Ascending aorta (tissue), 2 donors: Measurements from ENCODE around the gene SIGLEC12. TPM values are rescaled to one million over a fixed set of nuclear protein-coding genes. Genes with fewer than 3 reads are reported as not detected.

Experiments
- DNase-seq, 2 donors: peaks; one replicate each; pipeline ENCODE4 v3.0.0-alpha.2; 2019; ENCODE audit warnings: low spot score in 2 of 2
- H3K27ac ChIP-seq, 2 donors: fragments of 200-600 bp; sonication (generic); one replicate each; pipeline ENCODE4 v1.5.1; 2016 to 2017; ENCODE audit warnings: mild to moderate bottlenecking in 1 of 2
- H3K27me3 ChIP-seq: fragments of 200-600 bp; sonication (generic); one replicate; pipeline ENCODE4 v1.5.1; 2017
- H3K36me3 ChIP-seq, 2 donors: fragments of 200-600 bp; sonication (generic); one replicate each; pipeline ENCODE4 v1.5.1; 2016
- H3K4me1 ChIP-seq, 2 donors: fragments of 200-600 bp; sonication (generic); one replicate each; pipeline ENCODE4 v1.5.1; 2016 to 2017; ENCODE audit warnings: mild to moderate bottlenecking in 1 of 2
- H3K4me3 ChIP-seq, 2 donors: fragments of 200-600 bp; sonication (generic); one replicate each; pipeline ENCODE4 v1.5.1; 2016 to 2017; ENCODE audit warnings: mild to moderate bottlenecking in 1 of 2
- H3K9me3 ChIP-seq, 2 donors: fragments of 200-600 bp; sonication (generic); one replicate each; pipeline ENCODE4 v1.5.1; 2016
- CTCF ChIP-seq, 3 experiments: fragments of 200-600 bp in 2 of 3; fragments of 450-650 bp in 1 of 3; sonication (generic) in 2 of 3; IDR thresholded peaks; one replicate each; pipeline ENCODE4 v1.5.1; 2016 to 2019; ENCODE audit warnings: antibody characterized with exemption in 3 of 3, mild to moderate bottlenecking in 1 of 3, moderate library complexity in 1 of 3
- intact Hi-C: fragments of 100-400 bp; cut with DNase I; formaldehyde crosslinking; loops from one replicate; pipeline ENCODE4 v1.15.1; 2023
- total RNA-seq: library from RNA; depleted of rRNA; stranded (reverse); fragments of >200 nt; gene quantifications from one replicate; pipeline ENCODE4 v1.1.0, GENCODE V29; 2016

Gene SIGLEC12
- total RNA-seq, 1 donor from 2014 or later, result not detected

GRCh38 chr19:51547397-51548212 lies 46.0 kb upstream of the SIGLEC12 start:
- Histone ChIP-seq H3K9me3 (no peaks in the 10 kb centered on the region), H3K4me3 (no peak overlapping the region), H3K27me3 (no peaks in the 10 kb centered on the region), H3K27ac (no peak overlapping the region), H3K36me3 (no peaks in the 10 kb centered on the region), H3K4me1 (no peaks in the 10 kb centered on the region)
- TF ChIP-seq CTCF (IDR thresholded peaks at IDR 0.05), result no peak
- intact Hi-C loops, result no loop called here
- DNase-seq, result no peak

GRCh38 chr19:51546650-51547396 lies 45.2 kb upstream of the SIGLEC12 start:
- Histone ChIP-seq H3K27me3 (no peaks in the 10 kb centered on the region), H3K27ac (no peak overlapping the region), H3K4me1 (no peaks in the 10 kb centered on the region), H3K4me3 (no peak overlapping the region), H3K36me3 (no peaks in the 10 kb centered on the region), H3K9me3 (no peaks in the 10 kb centered on the region)
- TF ChIP-seq CTCF (IDR thresholded peaks at IDR 0.05), result no peak
- intact Hi-C loops, result no loop called here
- DNase-seq, result no peak

- Histone ChIP-seq H3K27me3 (no peaks in the 10 kb centered on the region), H3K9me3 (no peaks in the 10 kb centered on the region), H3K36me3 (no peaks in the 10 kb centered on the region), H3K4me3 (no peak overlapping the region), H3K27ac (no peak overlapping the region), H3K4me1 (no peaks in the 10 kb centered on the region)
- no peak for DNase-seq
- TF ChIP-seq CTCF (IDR thresholded peaks at IDR 0.05), result no peak
- intact Hi-C loops, result no loop called here
These were observed 44.6 kb upstream of the SIGLEC12 start for GRCh38 chr19:51546107-51546649.

- Histone ChIP-seq H3K36me3 (no peaks in the 10 kb centered on the region), H3K9me3 (no peaks in the 10 kb centered on the region), H3K27ac (no peak overlapping the region), H3K27me3 (no peaks in the 10 kb centered on the region), H3K4me1 (no peaks in the 10 kb centered on the region), H3K4me3 (no peak overlapping the region)
- DNase-seq, result no peak
- no peak for TF ChIP-seq CTCF (IDR thresholded peaks at IDR 0.05)
- intact Hi-C loops, result no loop called here
These were observed 42.4 kb upstream of the SIGLEC12 start for GRCh38 chr19:51544038-51544437.

GRCh38 chr19:51542699-51543098 lies 41.1 kb upstream of the SIGLEC12 start:
- H3K36me3 ChIP-seq, result no peaks in the 10 kb centered on the region
- H3K9me3 ChIP-seq, result no peaks in the 10 kb centered on the region
- intact Hi-C loops, result no loop called here
- H3K27me3 ChIP-seq, result no peaks in the 10 kb centered on the region
- DNase-seq, result no peak
- no peak overlapping the region for H3K4me3 ChIP-seq
- TF ChIP-seq CTCF (IDR thresholded peaks at IDR 0.05), result no peak
- H3K4me1 ChIP-seq, result no peaks in the 10 kb centered on the region
- H3K27ac ChIP-seq, result no peak overlapping the region
